ENCODE measurements around the gene PLPPR2.
"Not testable (repeated sequence)": the region's sequence is repeated elsewhere in the genome, so short reads cannot be mapped to it uniquely, and the experiment has no call there.

PLPPR2 gene

GRCh38 chr19:11373885-11374432 lies 18.7 kb downstream of the PLPPR2 start:
- no peak for DNase-seq

GRCh38 chr19:11374433-11375142 lies 19.4 kb downstream of the PLPPR2 start, which contains the start of gene SWSAP1:
Gene SWSAP1 (plus strand): TSS chr19:11374666. CDS start chr19:11374681, 15 bp downstream.
- DNase-seq, result peak; percentile 99

- DNase-seq, result no peak
Observed at GRCh38 chr19:11375143-11375948, 20.1 kb downstream of the PLPPR2 start.

- DNase-seq, result no peak
Observed at GRCh38 chr19:11377237-11377636, 22.0 kb downstream of the PLPPR2 start.

GRCh38 chr19:11377756-11378155 lies 22.5 kb downstream of the PLPPR2 start:
- DNase-seq, result no peak

GRCh38 chr19:11378319-11379189 lies 23.3 kb downstream of the PLPPR2 start:
- DNase-seq, result no peak

- DNase-seq, result not testable (repeated sequence)
Observed at GRCh38 chr19:11379269-11379845, 24.1 kb downstream of the PLPPR2 start.

GRCh38 chr19:11379857-11380350 lies 24.7 kb downstream of the PLPPR2 start:
- no peak for DNase-seq

- peak; percentile 85 to 95 for DNase-seq
Observed at GRCh38 chr19:11380653-11381537, 25.7 kb downstream of the PLPPR2 start.

GRCh38 chr19:11382898-11383705 lies 27.9 kb downstream of the PLPPR2 start:
- no peak for DNase-seq

- DNase-seq, result no peak
Observed at GRCh38 chr19:11383706-11384048, 28.4 kb downstream of the PLPPR2 start.

GRCh38 chr19:11384778-11385129 lies 29.5 kb downstream of the PLPPR2 start:
- DNase-seq, result no peak

- DNase-seq, result no peak
Observed at GRCh38 chr19:11387162-11388034, 32.2 kb downstream of the PLPPR2 start.

GRCh38 chr19:11390359-11390758 lies 35.1 kb downstream of the PLPPR2 start:
- DNase-seq, result no peak

GRCh38 chr19:11390933-11391680 lies 35.9 kb downstream of the PLPPR2 start:
- no peak for DNase-seq

- DNase-seq, result no peak
Observed at GRCh38 chr19:11397089-11397610, 41.9 kb downstream of the PLPPR2 start.

- DNase-seq, result no peak
Observed at GRCh38 chr19:11399667-11400066, 44.4 kb downstream of the PLPPR2 start.

- DNase-seq, result no peak
Observed at GRCh38 chr19:11400798-11401197, 45.6 kb downstream of the PLPPR2 start.
